H9 (cell line): ENCODE measurements around the gene THEMIS. TPM values are rescaled to one million over a fixed set of nuclear protein-coding genes. Genes with fewer than 3 reads are reported as not detected.

ENCODE experiments used
- DNase-seq: peaks from one replicate; pipeline ENCODE4 v3.0.0-alpha.2; 2017
- H2AFZ ChIP-seq: one replicate; pipeline ENCODE4 v1.6.1; 2013; ENCODE audit warnings: mild to moderate bottlenecking, low read length, control low read depth, moderate library complexity
- H2AK5ac ChIP-seq: 2 replicates; pipeline ENCODE4 v1.6.1; 2013; ENCODE audit warnings: low read length, control low read depth, mixed read lengths; ENCODE audit not compliant: insufficient read length
- H2BK120ac ChIP-seq: one replicate; pipeline ENCODE4 v1.6.1; 2013; ENCODE audit warnings: low read depth, mild to moderate bottlenecking, low read length, control low read depth, inconsistent platforms; ENCODE audit not compliant: poor library complexity, severe bottlenecking
- H2BK12ac ChIP-seq: 2 replicates; pipeline ENCODE4 v1.6.1; 2013; ENCODE audit warnings: low read length, control low read depth, mixed read lengths, low read depth; ENCODE audit not compliant: insufficient read length
- H2BK15ac ChIP-seq: 2 replicates; pipeline ENCODE4 v1.6.1; 2013; ENCODE audit warnings: low read depth, low read length, control low read depth
- H2BK20ac ChIP-seq: one replicate; pipeline ENCODE4 v1.6.1; 2013; ENCODE audit warnings: low read depth, mild to moderate bottlenecking, low read length, control low read depth, inconsistent platforms; ENCODE audit not compliant: poor library complexity, severe bottlenecking
- H2BK5ac ChIP-seq: 2 replicates; pipeline ENCODE4 v1.6.1; 2013; ENCODE audit warnings: low read length, control low read depth, mixed read lengths; ENCODE audit not compliant: insufficient read length
- H3K14ac ChIP-seq: 2 replicates; pipeline ENCODE4 v1.6.1; 2013; ENCODE audit warnings: low read length, control low read depth; ENCODE audit not compliant: insufficient read depth
- H3K18ac ChIP-seq: 2 replicates; pipeline ENCODE4 v1.6.1; 2013; ENCODE audit warnings: low read depth, mild to moderate bottlenecking, mixed read lengths, low read length, control low read depth; ENCODE audit not compliant: insufficient read length
- H3K23ac ChIP-seq: 2 replicates; pipeline ENCODE4 v1.6.1; 2013; ENCODE audit warnings: low read length, control low read depth, mixed read lengths, low read depth; ENCODE audit not compliant: insufficient read length
- H3K23me2 ChIP-seq: 2 replicates; pipeline ENCODE4 v1.6.1; 2013; ENCODE audit warnings: low read depth, mild to moderate bottlenecking, mixed read lengths, low read length, control low read depth; ENCODE audit not compliant: insufficient read length, poor library complexity, severe bottlenecking
- H3K27ac ChIP-seq: 2 replicates; pipeline ENCODE4 v1.5.1; 2013; ENCODE audit warnings: low read length, control low read depth, mixed read lengths, low read depth; ENCODE audit not compliant: insufficient read length
- H3K27me3 ChIP-seq: 2 replicates; pipeline ENCODE4 v1.6.1; 2013; ENCODE audit warnings: low read length, control low read depth, inconsistent platforms; ENCODE audit not compliant: insufficient read depth
- H3K4ac ChIP-seq: 2 replicates; pipeline ENCODE4 v1.6.1; 2013; ENCODE audit warnings: low read depth, mild to moderate bottlenecking, control low read depth, inconsistent platforms, low read length, moderate library complexity
- H3K4me1 ChIP-seq: 2 replicates; pipeline ENCODE4 v1.6.1; 2013; ENCODE audit warnings: low read length, control low read depth, inconsistent platforms; ENCODE audit not compliant: insufficient read depth
- H3K4me2 ChIP-seq: 2 replicates; pipeline ENCODE4 v1.6.1; 2013; ENCODE audit warnings: low read length, control low read depth, mixed read lengths; ENCODE audit not compliant: insufficient read length, insufficient read depth
- H3K56ac ChIP-seq: 2 replicates; pipeline ENCODE4 v1.6.1; 2013; ENCODE audit warnings: low read depth, mild to moderate bottlenecking, mixed read lengths, low read length, control low read depth; ENCODE audit not compliant: insufficient read length
- H3K79me1 ChIP-seq: 2 replicates; pipeline ENCODE4 v1.6.1; 2013; ENCODE audit warnings: low read depth, mild to moderate bottlenecking, moderate library complexity, low read length, control low read depth, inconsistent platforms; ENCODE audit not compliant: insufficient read depth, poor library complexity, severe bottlenecking
- H3K79me2 ChIP-seq: 2 replicates; pipeline ENCODE4 v1.6.1; 2013; ENCODE audit warnings: low read length, control low read depth, inconsistent platforms; ENCODE audit not compliant: insufficient read depth
- H3K9ac ChIP-seq: 2 replicates; pipeline ENCODE4 v1.6.1; 2013; ENCODE audit warnings: low read length, control low read depth, mixed read lengths; ENCODE audit not compliant: insufficient read length; ENCODE audit errors: extremely low read depth
- H3K9me3 ChIP-seq: one replicate; pipeline ENCODE4 v1.6.1; 2013; ENCODE audit warnings: low read depth, low read length, inconsistent platforms; ENCODE audit not compliant: control insufficient read depth
- H3T11ph ChIP-seq: one replicate; pipeline ENCODE4 v1.6.1; 2013; ENCODE audit warnings: mild to moderate bottlenecking, low read length, control low read depth, inconsistent platforms
- H4K20me1 ChIP-seq: one replicate; pipeline ENCODE4 v1.6.1; 2013; ENCODE audit not compliant: control insufficient read depth, insufficient read length, insufficient read depth
- H4K5ac ChIP-seq: 2 replicates; pipeline ENCODE4 v1.6.1; 2013; ENCODE audit warnings: low read depth, mild to moderate bottlenecking, mixed read lengths, low read length, control low read depth; ENCODE audit not compliant: insufficient read length
- H4K8ac ChIP-seq: replicated peaks from 2 replicates; pipeline ENCODE4 v1.6.1; 2013; ENCODE audit warnings: low read length, control low read depth, mixed read lengths, low read depth; ENCODE audit not compliant: insufficient read length
- H4K91ac ChIP-seq: 2 replicates; pipeline ENCODE4 v1.6.1; 2013; ENCODE audit warnings: low read depth, mild to moderate bottlenecking, moderate library complexity, mixed read lengths, low read length, control low read depth; ENCODE audit not compliant: insufficient read length
- H3K27ac Mint-ChIP-seq, 3 experiments: 2 replicates in 2 of 3; 3 replicates in 1 of 3; pipeline ENCODE4 v1.8.0; 2020 to 2021; ENCODE audit warnings: mixed read lengths in 3 of 3, mild to moderate bottlenecking in 1 of 3, moderate library complexity in 1 of 3
- H3K27me3 Mint-ChIP-seq: 2 replicates; pipeline ENCODE4 v1.8.0; 2021; ENCODE audit warnings: low read depth, mild to moderate bottlenecking, moderate library complexity, mixed read lengths
- H3K36me3 Mint-ChIP-seq, 3 experiments: 2 replicates in 2 of 3; 3 replicates in 1 of 3; pipeline ENCODE4 v1.8.0; 2020 to 2021; ENCODE audit warnings: low read depth in 3 of 3, mixed read lengths in 3 of 3; ENCODE audit not compliant: insufficient read depth in 1 of 3
- H3K4me1 Mint-ChIP-seq, 2 experiments: 2 replicates each; pipeline ENCODE4 v1.8.0; 2020; ENCODE audit warnings: mixed read lengths in 2 of 2
- H3K4me3 Mint-ChIP-seq, 2 experiments: 2 replicates in 1 of 2; 3 replicates in 1 of 2; pipeline ENCODE4 v1.8.0; 2020 to 2021; ENCODE audit warnings: mild to moderate bottlenecking in 2 of 2, mixed read lengths in 2 of 2, moderate library complexity in 1 of 2
- H3K9me3 Mint-ChIP-seq, 2 experiments: 2 replicates in 1 of 2; 3 replicates in 1 of 2; pipeline ENCODE4 v1.8.0; 2020; ENCODE audit warnings: mild to moderate bottlenecking in 2 of 2, mixed read lengths in 2 of 2, moderate library complexity in 1 of 2
- CTCF ChIP-seq: fragments of 200-600 bp; sonication (generic); conservative IDR thresholded peaks from 3 replicates; pipeline ENCODE4 v1.8.0; 2021; ENCODE audit warnings: antibody characterized with exemption, mild to moderate bottlenecking
- WGBS: extraction: QIAGEN DNeasy Blood & Tissue Kit; methylation state at CpG from one replicate; pipeline ENCODE4 v1.1.7; 2013; ENCODE audit warnings: missing lambda C conversion rate, low lambda C conversion rate, mixed read lengths; ENCODE audit not compliant: insufficient read length; ENCODE audit errors: extremely low coverage; 5-methylcytosine and 5-hydroxymethylcytosine counted together
- total RNA-seq: library from RNA; stranded (reverse); gene quantifications from 2 replicates; pipeline ENCODE4 v1.2.1, GENCODE V29; 2021

Gene THEMIS
- total RNA-seq, 1 experiment from 2014 or later, result not detected

DNA sequence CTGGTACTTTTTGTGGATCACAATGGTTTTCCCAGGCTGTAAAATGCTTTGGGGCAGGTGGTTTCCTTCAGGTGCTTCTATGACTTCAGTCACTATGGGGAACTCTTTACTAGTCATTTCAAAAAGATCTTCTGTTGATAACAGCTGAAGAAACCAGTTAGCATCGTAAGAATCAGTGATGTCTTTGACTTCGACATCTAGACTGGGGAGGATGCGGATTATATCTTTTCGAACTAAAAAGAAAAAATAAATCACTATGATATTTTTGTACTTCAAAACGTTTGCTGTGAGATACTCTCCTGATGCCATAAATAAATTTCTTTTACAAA is 87.2 kb downstream of the THEMIS start:
- Histone ChIP-seq H3K4me1 (no peaks in the 10 kb centered on the region; the same call in 1 of the 2 replicates), H4K5ac (no peak overlapping the region), H3K79me2 (no peaks in the 10 kb centered on the region), H3K4ac (no peak overlapping the region), H3K56ac (no peak overlapping the region), H2BK12ac (no peak overlapping the region), H3T11ph (no peak overlapping the region), H3K23me2 (no peaks in the 10 kb centered on the region), H2BK15ac (no peak overlapping the region), H3K79me1 (no peaks in the 10 kb centered on the region), H2BK20ac (no peak overlapping the region), H3K27ac (no peak overlapping the region), H2BK5ac (no peak overlapping the region), H3K23ac (no peak overlapping the region), H3K27me3 (no peaks in the 10 kb centered on the region), H2AK5ac (no peak overlapping the region), H4K8ac (no peak overlapping the region), H3K9me3 (no peaks in the 10 kb centered on the region), H3K14ac (no peak overlapping the region), H4K20me1 (no peaks in the 10 kb centered on the region), H2AFZ (no peak overlapping the region), H3K18ac (no peak overlapping the region), H3K9ac (no peak overlapping the region), H2BK120ac (no peak overlapping the region), H4K91ac (no peak overlapping the region), H3K4me2 (no peak overlapping the region)
- DNase-seq, result no peak
- peaks cover 22 to 25% of the 10 kb centered on the region in 2 experiments for H3K4me1 Mint-ChIP-seq
- no peaks in the 10 kb centered on the region; a peak in 1 of 5 replicates for H3K9me3 Mint-ChIP-seq
- H3K36me3 Mint-ChIP-seq, result no peaks in the 10 kb centered on the region
- no peak overlapping the region for H3K27ac Mint-ChIP-seq
- H3K27me3 Mint-ChIP-seq, result no peaks in the 10 kb centered on the region
- WGBS, result no CpG with 5 or more reads among the region's 5 CpGs
- no peak for TF ChIP-seq CTCF
- H3K4me3 Mint-ChIP-seq, result no peak overlapping the region
